Measurements from ENCODE around the gene ZXDC. TPM values are rescaled to one million over a fixed set of nuclear protein-coding genes. Genes with fewer than 3 reads are reported as not detected.

ZXDC gene
- total and polyA plus RNA-seq, 9 donors = 14.4 to 47.3 (median 32.7) TPM

- Histone ChIP-seq H3K9me3 (no peaks in the 10 kb centered on the region), H3K4me3 (no peak overlapping the region), H3K27me3 (no peaks in the 10 kb centered on the region), H3K27ac (no peak overlapping the region), H3K36me3 (no peaks in the 10 kb centered on the region), H3K4me1 (ENCODE audit: insufficient read depth) (peaks cover 4% of the 10 kb centered on the region)
- intact Hi-C loops (cut with DNase I) = no loop called here
- no peak for TF ChIP-seq EP300 (IDR thresholded peaks at IDR 0.05)
- TF ChIP-seq, protein P1, sequence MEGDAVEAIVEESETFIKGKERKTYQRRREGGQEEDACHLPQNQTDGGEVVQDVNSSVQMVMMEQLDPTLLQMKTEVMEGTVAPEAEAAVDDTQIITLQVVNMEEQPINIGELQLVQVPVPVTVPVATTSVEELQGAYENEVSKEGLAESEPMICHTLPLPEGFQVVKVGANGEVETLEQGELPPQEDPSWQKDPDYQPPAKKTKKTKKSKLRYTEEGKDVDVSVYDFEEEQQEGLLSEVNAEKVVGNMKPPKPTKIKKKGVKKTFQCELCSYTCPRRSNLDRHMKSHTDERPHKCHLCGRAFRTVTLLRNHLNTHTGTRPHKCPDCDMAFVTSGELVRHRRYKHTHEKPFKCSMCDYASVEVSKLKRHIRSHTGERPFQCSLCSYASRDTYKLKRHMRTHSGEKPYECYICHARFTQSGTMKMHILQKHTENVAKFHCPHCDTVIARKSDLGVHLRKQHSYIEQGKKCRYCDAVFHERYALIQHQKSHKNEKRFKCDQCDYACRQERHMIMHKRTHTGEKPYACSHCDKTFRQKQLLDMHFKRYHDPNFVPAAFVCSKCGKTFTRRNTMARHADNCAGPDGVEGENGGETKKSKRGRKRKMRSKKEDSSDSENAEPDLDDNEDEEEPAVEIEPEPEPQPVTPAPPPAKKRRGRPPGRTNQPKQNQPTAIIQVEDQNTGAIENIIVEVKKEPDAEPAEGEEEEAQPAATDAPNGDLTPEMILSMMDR (IDR thresholded peaks at IDR 0.05) = no peak
- no peak for TF ChIP-seq POLR2A (IDR thresholded peaks at IDR 0.05)
- 70 to 86% (median 81%) methylated on average over 7 of the region's 7 CpGs for WGBS, 3 donors
- peak in 1 of 5 donors; percentile 5 for DNase-seq
Measured at GRCh38 chr3:126460381-126460780, 15.3 kb downstream of the ZXDC start.

- H3K27me3 ChIP-seq = no peaks in the 10 kb centered on the region
- H3K4me1 ChIP-seq (ENCODE audit: insufficient read depth) = peaks cover 4% of the 10 kb centered on the region
- WGBS, 3 donors = 48 to 83% (median 61%) methylated on average over 9 of the region's 9 CpGs
- H3K9me3 ChIP-seq = no peaks in the 10 kb centered on the region
- H3K4me3 ChIP-seq = no peak overlapping the region
- no peaks in the 10 kb centered on the region for H3K36me3 ChIP-seq
- intact Hi-C loops (cut with DNase I) = no loop called here
- peak in 1 of 5 donors; percentile 5 for DNase-seq
- TF ChIP-seq, protein P1 (IDR thresholded peaks at IDR 0.05) = no peak
- TF ChIP-seq EP300 (IDR thresholded peaks at IDR 0.05) (no peak), POLR2A (IDR thresholded peaks at IDR 0.05) (no peak)
- H3K27ac ChIP-seq = no peak overlapping the region
Measured at GRCh38 chr3:126459763-126460127, 15.9 kb downstream of the ZXDC start.

DNA sequence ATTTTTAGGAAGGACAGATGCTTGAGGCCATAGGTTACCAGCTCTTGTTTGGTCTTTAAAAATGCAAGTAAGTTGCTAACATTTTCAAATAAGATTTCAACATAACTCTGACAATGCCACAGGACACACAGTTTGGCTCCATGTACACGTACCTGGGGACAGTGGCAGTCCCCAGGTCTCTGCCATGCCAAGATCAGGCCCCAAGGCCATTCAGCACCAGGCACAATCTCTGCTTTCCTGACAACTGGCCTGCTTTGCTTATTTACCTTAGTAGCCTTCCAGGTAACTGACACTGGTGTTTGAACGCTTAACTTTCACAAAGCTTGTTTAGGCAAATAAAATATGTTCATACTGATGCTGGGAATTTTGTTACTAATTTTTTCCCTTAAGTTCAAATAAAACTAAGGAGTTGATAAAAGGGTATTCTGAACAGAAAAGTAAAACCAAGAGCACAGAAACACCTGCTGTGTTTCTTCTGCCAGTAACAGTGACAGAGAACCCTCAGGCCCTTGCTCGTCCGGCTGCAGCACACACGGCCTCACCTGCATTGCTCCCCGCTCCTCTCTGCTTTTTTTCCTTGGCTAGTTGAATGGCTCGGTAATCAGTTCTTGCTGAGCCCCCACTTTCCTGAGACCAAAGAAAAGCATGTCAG is 16.5 kb downstream of the ZXDC start:
- intact Hi-C loops (cut with DNase I) = no loop called here
- Histone ChIP-seq H3K9me3 (no peaks in the 10 kb centered on the region), H3K27me3 (no peaks in the 10 kb centered on the region), H3K27ac (no peak overlapping the region), H3K4me1 (ENCODE audit: insufficient read depth) (peaks cover 4% of the 10 kb centered on the region), H3K36me3 (no peaks in the 10 kb centered on the region), H3K4me3 (no peak overlapping the region)
- DNase-seq = no peak
- TF ChIP-seq, protein P1 (IDR thresholded peaks at IDR 0.05) = no peak
- no peak for TF ChIP-seq POLR2A (IDR thresholded peaks at IDR 0.05)
- no peak for TF ChIP-seq EP300 (IDR thresholded peaks at IDR 0.05)
- WGBS, 3 donors = 49 to 73% (median 53%) methylated on average over 7 of the region's 7 CpGs

DNA sequence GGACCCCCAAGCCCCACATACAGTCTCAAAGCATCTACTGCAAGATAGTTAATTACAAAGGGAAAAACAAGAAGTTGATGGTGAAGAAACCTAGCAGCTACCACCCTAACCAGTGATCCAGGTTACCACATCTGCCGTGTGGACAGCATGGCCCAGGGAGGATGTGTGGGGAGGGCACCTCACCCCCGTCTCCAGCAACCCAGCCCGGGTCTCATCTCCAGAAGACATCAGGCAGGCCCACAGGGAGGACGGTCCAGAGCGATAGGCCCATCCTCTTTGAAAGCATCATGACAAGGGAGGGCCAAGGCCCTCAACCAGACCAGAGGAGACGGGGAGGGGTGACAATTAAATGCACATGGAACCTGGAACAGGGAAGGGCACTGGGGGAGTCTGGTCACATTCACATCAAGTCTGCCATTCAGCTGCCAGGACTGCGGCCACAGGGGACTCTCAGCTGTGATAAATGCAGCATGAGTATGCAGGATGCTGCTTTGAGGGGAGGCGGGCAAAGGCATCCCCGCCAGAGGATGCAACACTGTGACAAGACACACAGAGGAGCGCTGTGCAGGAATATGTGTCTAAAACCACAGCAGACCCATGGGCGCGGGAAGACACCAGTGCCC is 18.8 kb downstream of the ZXDC start:
- H3K4me3 ChIP-seq = no peak overlapping the region
- no peaks in the 10 kb centered on the region for H3K36me3 ChIP-seq
- no peaks in the 10 kb centered on the region for H3K27me3 ChIP-seq
- no peak overlapping the region for H3K27ac ChIP-seq
- 84 to 93% (median 88%) methylated on average over 12 of the region's 12 CpGs for WGBS, 3 donors
- no peaks in the 10 kb centered on the region for H3K9me3 ChIP-seq
- peaks cover 4% of the 10 kb centered on the region for H3K4me1 ChIP-seq (ENCODE audit: insufficient read depth)
- intact Hi-C loops (cut with DNase I) = no loop called here
- TF ChIP-seq, protein P1 (IDR thresholded peaks at IDR 0.05) = no peak
- TF ChIP-seq POLR2A (IDR thresholded peaks at IDR 0.05) = no peak
- TF ChIP-seq EP300 (IDR thresholded peaks at IDR 0.05) = no peak
- DNase-seq = peak in 2 of 5 donors; percentile 4

Data from ovary (tissue), 9 donors.